C4-2B (cell line): Measurements from ENCODE around the gene TRIP4.
"Not testable (repeated sequence)": the region's sequence is repeated elsewhere in the genome, so short reads cannot be mapped to it uniquely, and the experiment has no call there.

Source experiments
- H3K27ac ChIP-seq: fragments of 450-650 bp; 2 replicates; pipeline ENCODE4 v1.5.1; 2017
- ZFX ChIP-seq: fragments of 450-650 bp; IDR thresholded peaks from 2 replicates; pipeline ENCODE4 v1.6.1; 2017
- TF ChIP-seq, protein P1 (sequence below): fragments of 450-650 bp; conservative IDR thresholded peaks from 2 replicates; pipeline ENCODE4 v1.5.1; 2017; ENCODE audit warnings: mild to moderate bottlenecking

TRIP4 gene

DNA sequence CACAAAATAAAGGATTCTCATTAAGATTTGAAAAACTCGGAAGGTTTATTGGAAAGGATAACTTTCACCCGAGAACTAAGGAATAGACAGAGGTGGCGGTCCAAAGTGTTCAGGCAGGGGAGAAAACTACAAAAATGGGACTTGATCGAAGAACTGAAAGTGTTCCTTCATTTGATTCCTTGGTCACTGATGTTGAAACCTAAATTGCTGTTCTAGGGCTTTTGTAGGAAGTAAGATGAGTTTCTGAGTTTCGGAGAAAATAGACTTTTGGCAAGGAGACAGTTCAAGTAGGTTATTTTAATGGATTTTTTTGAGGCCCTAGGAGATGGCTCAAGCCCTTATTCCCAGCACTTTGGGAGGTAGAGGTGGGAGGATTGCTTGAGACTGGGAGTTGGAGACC is 1.4 kb downstream of the TRIP4 start:
- no peak overlapping the region for H3K27ac ChIP-seq
- TF ChIP-seq, protein P1, sequence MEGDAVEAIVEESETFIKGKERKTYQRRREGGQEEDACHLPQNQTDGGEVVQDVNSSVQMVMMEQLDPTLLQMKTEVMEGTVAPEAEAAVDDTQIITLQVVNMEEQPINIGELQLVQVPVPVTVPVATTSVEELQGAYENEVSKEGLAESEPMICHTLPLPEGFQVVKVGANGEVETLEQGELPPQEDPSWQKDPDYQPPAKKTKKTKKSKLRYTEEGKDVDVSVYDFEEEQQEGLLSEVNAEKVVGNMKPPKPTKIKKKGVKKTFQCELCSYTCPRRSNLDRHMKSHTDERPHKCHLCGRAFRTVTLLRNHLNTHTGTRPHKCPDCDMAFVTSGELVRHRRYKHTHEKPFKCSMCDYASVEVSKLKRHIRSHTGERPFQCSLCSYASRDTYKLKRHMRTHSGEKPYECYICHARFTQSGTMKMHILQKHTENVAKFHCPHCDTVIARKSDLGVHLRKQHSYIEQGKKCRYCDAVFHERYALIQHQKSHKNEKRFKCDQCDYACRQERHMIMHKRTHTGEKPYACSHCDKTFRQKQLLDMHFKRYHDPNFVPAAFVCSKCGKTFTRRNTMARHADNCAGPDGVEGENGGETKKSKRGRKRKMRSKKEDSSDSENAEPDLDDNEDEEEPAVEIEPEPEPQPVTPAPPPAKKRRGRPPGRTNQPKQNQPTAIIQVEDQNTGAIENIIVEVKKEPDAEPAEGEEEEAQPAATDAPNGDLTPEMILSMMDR = no peak
- no peak for TF ChIP-seq ZFX

- H3K27ac ChIP-seq = not testable (repeated sequence)
Observed at GRCh38 chr15:64392471-64392870, 4.8 kb downstream of the TRIP4 start.

DNA sequence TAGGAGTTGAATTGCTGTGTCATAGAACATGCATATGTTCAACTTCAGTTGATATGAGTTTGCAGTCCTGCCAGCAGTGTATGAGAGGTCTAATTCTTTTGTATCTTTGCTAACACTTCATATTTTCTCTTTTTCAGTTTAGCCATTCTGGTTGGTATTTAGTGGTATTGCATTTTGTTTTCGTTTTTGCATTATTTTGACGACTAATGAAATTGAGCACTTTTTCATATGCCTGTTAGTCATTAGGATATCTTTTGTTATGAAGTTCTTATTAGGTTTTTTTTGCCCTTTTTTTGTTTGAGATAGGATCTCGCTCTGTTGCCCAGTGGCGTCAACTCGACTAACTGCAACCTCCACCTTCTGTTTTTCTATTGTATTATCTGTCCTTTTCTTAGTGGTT is 9.2 kb downstream of the TRIP4 start:
- TF ChIP-seq, protein P1 = no peak
- TF ChIP-seq ZFX = no peak
- no peak overlapping the region for H3K27ac ChIP-seq

- H3K27ac ChIP-seq = no peak overlapping the region
Observed at GRCh38 chr15:64398575-64398974, 10.9 kb downstream of the TRIP4 start.

DNA sequence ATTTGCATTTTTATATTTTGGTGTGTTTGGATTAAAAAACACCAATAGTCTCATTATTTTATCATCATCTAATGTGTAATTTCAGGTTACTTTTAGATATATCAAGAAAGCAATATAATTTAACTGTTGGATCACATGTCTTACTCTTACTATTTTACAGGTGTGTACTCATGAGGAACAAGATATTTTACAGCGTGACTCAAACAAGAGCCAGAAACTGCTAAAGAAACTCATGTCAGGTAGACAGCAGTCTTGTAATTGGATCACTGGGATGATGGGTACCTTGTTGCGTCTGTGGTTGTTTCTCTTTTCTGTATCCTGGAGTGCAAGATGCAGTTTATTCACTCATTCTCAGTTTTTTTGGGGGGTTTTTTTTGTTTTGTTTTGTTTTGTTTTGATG is 12.9 kb downstream of the TRIP4 start:
- no peak for TF ChIP-seq ZFX
- TF ChIP-seq, protein P1 = no peak
- H3K27ac ChIP-seq = no peak overlapping the region

More at GRCh38 chr15:64398575-64398974, 10.9 kb downstream of the TRIP4 start:
- TF ChIP-seq, protein P1 = no peak
- TF ChIP-seq ZFX = no peak

DNA sequence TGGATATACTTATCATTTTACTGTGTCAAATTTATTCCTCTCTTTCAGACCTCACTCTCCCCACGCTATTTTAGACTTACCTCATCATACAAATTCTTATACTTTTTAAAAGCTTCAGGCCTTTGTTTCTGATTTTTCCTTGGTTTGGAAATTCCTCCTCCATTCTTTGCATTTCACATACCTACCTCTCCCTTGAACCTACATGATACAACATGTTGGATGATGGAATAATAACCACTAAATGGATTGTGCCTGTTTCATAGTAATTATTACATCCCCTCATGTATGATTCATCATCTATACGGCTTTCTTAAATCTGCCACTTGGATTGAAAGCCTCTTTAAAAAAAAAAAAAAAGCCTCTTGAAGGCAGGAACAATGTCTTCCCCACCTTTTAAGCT is 24.6 kb downstream of the TRIP4 start:
- TF ChIP-seq ZFX = no peak
- TF ChIP-seq, protein P1 = no peak

GRCh38 chr15:64422697-64423096 is 35.1 kb downstream of the TRIP4 start:
- TF ChIP-seq, protein P1 = no peak
- TF ChIP-seq ZFX = no peak
- H3K27ac ChIP-seq = no peak overlapping the region

More for the DNA sequence above, 24.6 kb downstream of the TRIP4 start:
- H3K27ac ChIP-seq = no peak overlapping the region

DNA sequence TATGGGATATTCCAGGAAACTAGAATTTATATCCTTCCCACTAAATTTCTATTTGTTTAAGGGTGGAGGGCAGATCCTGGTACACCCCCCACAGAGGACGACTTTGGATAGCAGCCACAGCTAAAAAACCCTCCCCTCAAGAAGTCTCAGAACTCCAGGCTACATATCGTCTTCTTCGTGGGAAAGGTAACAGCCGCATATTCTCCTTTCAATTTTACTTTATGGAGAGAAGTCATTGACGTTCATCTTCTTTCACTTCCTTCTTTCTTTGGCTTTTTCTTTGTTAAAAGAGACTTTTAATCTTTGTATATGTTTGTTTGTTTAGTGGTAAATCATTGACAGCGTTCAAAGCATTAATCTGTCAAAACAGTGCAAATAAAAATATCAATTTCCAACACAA is 36.3 kb downstream of the TRIP4 start:
- no peak overlapping the region for H3K27ac ChIP-seq
- TF ChIP-seq ZFX = no peak
- TF ChIP-seq, protein P1 = no peak
